HG03378 (cell line): ENCODE data around the gene PSMD1.

Experiments
- ATAC-seq: cut with Tn5 transposase; IDR thresholded peaks from one replicate; pipeline ENCODE4 v1.9.1; 2021; ENCODE audit warnings: mild to moderate bottlenecking, moderate library complexity; ENCODE audit not compliant: unreplicated experiment

Gene PSMD1

DNA sequence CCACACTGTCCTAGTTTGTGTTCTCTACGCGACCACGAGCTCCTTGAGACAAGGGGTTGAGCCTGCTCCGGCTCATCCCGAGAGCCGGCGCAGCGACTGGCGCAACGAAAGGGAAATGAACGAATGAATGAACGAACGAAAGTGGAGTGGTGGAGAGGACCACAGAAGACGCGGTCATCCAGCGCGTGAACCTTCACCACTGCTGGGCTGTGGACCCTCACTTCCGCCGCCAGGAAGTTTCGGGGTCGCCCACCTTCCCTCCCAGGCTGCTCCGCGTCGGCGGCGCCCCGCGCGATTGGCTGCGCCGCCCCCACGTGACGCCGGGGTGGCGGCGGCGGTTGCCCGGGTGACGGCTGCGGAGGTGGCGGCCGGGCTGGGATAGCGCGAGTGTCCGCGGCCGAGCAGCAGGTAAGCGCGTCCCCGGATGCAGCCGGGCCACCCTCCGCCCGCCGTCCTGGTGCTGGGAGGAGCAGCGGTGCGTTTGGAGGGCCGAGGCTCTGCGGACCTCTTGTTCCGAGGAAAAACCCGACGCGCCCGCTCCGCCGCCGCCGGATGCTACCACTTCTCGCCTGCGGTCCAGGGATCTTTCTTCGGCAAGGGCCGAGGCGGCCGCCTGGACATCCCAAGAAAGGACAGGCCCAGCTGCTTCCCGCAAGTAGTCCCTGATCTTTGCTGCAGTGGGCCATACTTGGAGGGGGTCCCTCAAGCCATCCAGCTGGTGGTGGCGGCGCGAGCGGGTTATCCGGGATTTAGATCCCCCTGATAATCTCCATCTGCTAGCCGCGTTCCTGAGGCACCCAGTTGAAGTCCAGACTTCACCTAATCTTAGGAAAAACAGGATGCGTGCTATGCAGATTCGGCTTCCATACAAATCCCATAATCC is 141.9 kb downstream of the PSMD1 start, which contains the start of gene ARMC9:
ARMC9 (plus strand) TSS at position 341 of the 883 bp plus-strand sequence. CDS start 7,608 bp downstream, outside the sequence.
- ATAC-seq = peak; percentile 74

DNA sequence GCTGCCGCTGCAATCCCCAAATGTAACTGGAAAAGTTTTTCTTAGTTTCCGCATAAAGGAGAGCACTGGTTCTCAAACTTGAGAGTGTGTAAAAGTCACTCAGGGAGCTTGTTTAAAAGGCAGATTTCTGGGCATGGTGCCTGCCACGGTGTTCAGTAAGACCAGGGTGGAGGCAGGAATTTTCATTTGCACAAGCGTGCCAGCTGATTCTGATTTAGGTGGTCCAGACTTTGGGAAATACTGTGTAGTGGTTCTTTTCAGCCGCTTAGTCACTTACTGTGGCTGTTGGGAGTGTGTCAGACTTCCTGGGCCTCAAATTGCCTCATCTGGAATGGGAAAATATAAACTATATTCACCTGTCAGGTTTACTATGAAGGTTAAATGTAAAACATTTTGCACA is 142.6 kb downstream of the PSMD1 start:
- ATAC-seq = no peak

DNA sequence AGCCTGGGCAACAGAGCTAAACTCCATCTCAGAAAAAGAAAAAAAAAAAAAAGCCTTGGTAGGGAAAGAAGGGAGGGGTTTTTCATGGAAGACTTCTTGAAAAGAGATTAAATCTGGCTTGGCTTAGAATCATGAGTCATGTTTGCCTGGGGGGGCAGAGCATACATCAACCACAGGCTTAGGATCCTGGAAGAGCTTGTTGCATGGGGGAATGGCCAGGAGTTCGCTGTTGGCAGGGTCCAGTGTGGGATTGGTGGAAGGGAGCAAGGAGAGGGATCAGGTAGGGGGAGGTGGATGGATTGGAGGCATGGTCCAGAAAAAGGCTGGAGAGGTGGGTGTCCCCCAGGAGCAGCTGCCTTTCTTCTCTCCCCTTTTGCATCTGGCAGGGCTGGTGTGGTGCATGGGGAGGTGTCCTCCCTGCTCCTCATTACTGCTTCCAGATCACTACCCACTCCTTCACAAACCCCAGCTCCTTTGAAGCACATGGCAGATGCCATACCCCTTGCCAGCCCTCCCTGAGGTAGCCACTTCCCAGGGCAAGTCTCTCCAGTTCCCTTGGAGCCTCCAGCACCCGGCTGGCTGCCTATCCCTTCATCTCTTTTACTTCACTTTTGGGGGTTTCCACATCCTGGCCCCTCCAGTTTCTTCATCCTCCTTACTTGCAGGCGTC is 144.3 kb downstream of the PSMD1 start:
- no peak for ATAC-seq

DNA sequence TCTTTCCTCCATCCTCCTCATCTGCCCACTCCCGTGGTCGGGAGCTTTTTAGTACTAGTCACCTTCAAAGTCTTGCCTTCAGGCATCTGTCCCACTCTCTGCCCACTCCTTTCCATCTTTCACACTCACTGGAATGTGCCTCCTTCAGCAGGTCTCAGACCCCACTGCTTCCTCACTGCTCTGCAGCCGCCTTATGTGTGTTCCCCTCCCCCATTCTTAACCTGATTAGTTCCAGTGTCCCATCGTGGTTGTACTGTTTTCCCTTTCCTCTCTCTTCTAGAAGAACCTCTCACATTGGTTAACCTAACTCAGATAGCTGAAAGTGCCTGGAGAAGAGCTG is 144.8 kb downstream of the PSMD1 start:
- no peak for ATAC-seq

DNA sequence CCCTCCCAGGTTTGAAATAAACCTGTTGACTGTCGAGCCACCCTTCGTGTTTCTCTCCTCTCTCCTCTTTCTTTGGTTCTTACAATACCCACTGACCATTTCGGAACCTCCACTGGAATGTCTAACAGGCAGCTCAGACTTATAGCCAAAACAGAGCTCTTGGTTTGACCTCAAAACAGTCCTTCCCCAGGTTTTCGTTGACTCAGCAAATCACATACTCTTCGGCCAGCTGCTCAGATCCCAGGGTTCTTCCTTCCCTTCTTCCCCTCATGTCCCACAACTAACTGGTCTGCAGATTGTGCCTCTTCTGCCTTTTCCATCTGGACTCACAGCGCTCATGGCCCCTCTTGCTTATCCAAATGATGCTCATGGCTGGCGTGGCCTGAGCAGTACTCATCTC is 146.4 kb downstream of the PSMD1 start:
- ATAC-seq = no peak

DNA sequence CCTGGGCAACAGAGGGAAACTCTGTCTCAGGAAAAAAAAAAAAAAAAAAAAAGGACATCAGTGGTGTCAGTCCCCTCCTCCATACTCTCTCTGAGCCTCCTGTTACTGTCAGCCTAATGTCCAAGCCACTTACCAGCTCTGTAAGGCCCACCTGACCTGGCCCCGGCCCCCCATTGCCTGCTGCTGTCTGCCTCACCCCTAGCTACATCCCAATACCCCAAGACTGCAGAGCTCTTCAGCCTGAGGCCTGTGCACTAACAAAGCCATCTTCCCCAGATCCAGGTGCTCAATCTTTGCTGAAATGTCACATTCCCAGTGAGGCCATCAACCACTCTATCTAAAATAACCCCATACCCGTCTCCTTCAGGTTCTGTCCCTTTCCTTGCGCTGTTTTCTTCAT is 147.5 kb downstream of the PSMD1 start:
- ATAC-seq = no peak

DNA sequence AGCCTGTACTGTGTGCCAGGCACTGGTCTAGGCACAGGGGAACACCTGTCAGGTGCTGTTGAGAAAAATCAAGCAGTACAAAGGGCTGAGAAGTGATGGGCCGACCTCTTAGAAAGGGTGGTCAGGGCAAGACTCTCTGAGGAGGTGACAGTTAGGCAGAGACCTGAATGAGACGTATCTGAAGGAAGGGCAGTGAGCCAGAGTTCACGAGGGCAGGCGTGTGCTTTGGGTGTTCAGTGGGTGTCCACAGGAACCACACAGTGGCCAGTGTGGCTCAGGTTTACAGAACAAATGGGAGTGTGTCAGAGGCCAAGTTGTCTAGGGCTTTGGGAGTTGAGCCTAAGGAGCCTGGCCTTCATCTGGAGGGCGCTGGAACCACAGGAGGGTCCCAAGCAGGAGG is 147.9 kb downstream of the PSMD1 start:
- no peak for ATAC-seq

DNA sequence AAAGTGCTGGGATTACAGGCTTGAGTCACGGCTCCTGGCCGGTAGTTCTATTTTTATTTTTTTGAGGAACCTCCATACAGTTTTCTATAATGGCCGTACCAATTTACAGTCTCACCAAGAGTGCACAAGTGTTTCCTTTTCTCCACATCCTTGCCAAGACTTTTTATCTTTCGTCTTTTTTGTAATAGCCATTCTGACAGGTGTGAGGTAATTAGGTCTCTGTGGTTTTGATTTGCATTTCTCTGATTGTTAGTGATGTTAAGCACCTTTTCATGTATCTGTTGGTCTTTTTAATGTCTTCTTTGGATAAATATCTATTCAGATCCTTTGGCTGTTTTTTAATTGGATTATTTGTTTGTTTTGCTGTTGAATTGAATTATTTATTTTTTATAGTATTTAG is 151.1 kb downstream of the PSMD1 start:
- ATAC-seq = no peak

DNA sequence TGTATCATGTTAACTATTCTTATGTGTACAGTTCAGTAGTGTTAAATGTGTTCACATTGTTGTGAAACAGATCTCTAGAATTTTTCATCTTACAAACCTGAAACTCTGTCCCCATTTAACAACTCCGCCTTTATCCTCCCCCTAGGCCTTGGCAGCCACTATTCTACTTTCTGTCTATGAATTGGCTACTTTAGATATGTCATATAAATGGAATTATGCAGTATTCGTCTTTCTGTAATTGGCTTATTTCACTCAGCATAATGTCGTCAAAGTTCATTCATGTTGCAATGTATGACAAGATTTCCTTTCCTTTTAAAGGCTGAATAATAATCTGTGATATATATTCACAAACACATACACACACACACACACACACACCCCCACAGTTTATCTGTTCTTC is 154.1 kb downstream of the PSMD1 start:
- no peak for ATAC-seq

DNA sequence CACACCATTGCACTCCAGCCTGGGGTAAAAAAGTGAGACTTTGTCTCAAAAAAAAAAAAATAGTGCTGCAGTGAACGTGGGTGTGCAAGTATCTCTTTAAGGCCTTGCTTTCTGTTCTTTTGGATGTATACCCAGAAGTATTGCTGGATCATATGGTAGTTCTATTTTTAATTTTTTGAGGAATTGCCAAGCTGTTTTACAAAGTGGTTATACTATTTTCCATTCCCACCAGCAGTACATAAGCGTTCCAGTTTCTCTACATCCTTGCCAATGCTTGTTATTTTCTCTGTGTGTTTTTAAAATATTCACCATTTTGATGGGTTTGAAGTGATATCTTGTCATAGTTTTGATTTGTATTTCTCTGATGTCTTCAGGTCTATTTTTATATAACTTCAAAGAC is 154.8 kb downstream of the PSMD1 start:
- no peak for ATAC-seq

DNA sequence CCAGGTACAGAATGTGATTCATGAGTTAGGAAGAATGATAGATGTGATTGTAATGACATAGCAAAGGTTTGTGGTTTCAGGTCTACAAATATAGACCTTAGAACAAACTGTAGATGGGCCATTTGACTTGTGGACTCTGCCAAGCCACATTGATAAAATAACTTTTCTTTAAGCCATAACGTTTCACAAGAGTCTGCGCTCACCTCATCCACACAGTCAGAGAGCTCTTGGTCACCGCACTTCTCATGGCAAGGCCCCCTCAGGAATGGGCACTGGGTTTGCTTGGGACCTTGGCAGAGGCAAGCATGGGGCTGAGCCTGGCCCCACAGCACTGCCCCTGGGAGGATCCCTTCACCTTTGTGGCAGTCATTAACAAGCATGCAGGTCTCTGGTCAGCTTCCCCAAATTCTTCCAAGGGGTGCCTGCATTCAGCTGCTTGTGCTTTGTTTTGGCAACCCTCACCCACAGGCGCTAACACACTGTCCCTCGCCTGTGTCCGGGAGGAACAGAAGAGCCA is 155.7 kb downstream of the PSMD1 start:
- no peak for ATAC-seq

DNA sequence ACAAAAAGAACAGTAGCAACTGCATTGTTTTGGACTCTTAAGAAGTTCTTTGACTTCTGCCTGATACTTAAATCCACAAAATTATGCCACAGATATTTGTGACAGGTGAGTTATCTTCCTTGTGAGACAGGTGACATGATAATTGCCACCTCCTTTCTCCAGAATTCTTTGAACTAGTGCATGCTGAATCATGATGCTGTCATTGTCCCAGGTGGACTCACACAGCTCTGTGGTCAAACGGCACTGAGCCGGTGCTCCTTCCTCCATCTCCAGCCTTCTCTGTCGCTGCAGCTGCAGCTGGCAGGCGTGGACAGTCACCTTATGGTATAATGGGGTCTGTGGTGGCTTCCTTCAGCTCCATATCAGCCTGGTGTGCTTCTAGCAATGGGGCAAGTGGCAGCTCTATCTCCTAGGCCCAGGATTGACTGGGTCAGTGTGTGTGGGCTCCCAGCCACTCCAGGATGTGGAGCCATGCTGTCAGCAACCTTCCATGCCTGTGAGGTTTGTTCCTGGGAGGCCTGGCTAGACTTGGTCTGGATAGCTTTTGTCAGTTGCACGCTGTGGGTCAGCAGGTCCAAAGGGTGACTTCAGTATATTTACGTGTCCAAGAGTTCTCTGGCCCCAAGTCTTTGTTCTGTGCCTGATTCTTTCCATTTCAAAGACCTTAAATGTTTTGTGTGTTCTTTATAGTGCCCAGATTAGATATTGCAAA is 157.4 kb downstream of the PSMD1 start:
- no peak for ATAC-seq

DNA sequence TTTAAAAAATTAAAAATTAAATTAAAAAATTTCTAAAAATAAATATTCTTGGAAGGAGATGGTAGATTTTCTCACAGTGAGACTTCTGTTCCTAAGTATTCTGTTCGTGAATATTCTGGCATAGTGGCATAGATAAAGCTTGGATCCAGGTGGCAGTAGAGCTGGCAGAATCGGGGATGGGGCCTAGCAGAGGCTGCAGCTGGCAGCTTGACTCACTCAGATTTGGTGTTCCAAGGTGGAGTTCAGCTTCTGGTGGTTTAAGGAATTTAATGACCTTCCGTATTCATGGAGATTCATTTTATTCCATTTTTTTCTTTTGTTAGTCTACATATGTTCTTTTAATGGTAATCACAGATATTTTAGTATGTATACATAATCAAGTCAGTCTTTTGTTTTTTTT is 161.7 kb downstream of the PSMD1 start:
- no peak for ATAC-seq

DNA sequence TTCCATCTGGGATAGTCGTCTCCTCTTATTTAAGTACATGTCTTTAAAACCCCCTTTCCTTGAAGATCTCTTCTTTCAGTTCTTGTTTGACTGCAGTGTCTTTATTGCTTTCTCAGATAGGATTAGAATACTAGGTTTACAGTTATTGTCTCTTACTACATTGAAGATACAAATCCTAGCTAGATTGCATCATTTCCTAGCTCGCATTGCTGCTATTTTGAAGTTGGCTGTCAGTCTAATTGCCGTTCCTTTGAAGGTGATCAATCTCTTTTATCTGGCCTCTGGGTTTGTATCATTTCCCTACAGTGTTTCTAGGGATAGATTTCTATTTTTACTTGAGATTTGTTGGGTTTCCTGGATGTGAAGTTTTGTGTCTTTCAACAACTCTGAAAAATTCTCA is 162.6 kb downstream of the PSMD1 start:
- ATAC-seq = no peak

DNA sequence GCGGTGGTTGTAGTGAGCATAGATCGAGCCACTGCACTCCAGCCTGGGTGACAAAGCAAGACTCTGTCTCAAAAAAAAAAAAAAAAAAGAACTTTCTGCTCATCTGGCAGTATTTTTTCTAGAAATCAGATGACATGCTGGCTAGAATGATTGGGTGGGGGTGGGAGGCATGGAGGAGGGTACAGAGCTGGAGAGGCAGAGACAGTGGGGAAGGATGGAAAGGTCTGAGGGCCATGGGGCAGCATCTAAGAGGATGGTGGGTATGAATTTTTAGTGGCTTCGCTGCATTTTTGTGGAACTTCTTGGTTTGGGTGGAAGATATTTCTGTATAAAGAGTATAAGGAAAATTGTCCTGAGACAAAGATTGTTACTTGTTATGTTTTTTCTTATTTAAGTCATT is 165.1 kb downstream of the PSMD1 start:
- no peak for ATAC-seq
